Lower lobe of right lung (tissue), 2 donors: Measurements from ENCODE around the gene ADAMTS17. TPM values are rescaled to one million over a fixed set of nuclear protein-coding genes. Genes with fewer than 3 reads are reported as not detected.
A peak's percentile ranks its signal among the peaks of the same experiment; 100 is the strongest.
"Not testable (repeated sequence)": the region's sequence is repeated elsewhere in the genome, so short reads cannot be mapped to it uniquely, and the experiment has no call there.

ENCODE experiments used
- ATAC-seq, 2 donors: fragments of 200-7000 bp; cut with Tn5 transposase; one replicate each; pipeline ENCODE4 v1.9.1; 2020 to 2022; ENCODE audit warnings: mild to moderate bottlenecking in 2 of 2, moderate library complexity in 2 of 2
- DNase-seq: peaks from one replicate; pipeline ENCODE4 v3.0.0-alpha.2; 2020
- H3K27ac ChIP-seq: fragments of 200-600 bp; one replicate; pipeline ENCODE4 v1.8.0; 2022
- H3K27me3 ChIP-seq: fragments of 200-600 bp; one replicate; pipeline ENCODE4 v1.8.0; 2022; ENCODE audit warnings: low read depth
- H3K36me3 ChIP-seq: fragments of 200-600 bp; one replicate; pipeline ENCODE4 v1.8.0; 2022; ENCODE audit warnings: mild to moderate bottlenecking
- H3K4me1 ChIP-seq: fragments of 200-600 bp; one replicate; pipeline ENCODE4 v1.8.0; 2022
- H3K4me3 ChIP-seq: fragments of 200-600 bp; one replicate; pipeline ENCODE4 v1.8.0; 2022; ENCODE audit warnings: mild to moderate bottlenecking
- H3K9me3 ChIP-seq: fragments of 200-600 bp; one replicate; pipeline ENCODE4 v1.8.0; 2022
- intact Hi-C: fragments of 100-400 bp; cut with DNase I; formaldehyde crosslinking; loops from one replicate; pipeline ENCODE4 v1.11.0; 2022
- total RNA-seq: library from RNA; stranded (reverse); fragmentation: NEBNext Ultra II Directional; extraction: Animal tissue kit (Norgen Biotek cat#: 25700); gene quantifications from one replicate; pipeline ENCODE4 v1.2.1, GENCODE V29; 2021
- TF ChIP-seq, protein P1 (sequence below): fragments of 200-600 bp; IDR thresholded peaks from one replicate; pipeline ENCODE4 v1.8.0; 2022; ENCODE audit warnings: antibody characterized with exemption, mild to moderate bottlenecking
- donor health status: DM: no; HTN: yes; CAD: no; lungs with severe emphysema.

Gene ADAMTS17
- total RNA-seq, 1 donor from 2014 or later: 3.0 TPM

GRCh38 chr15:100343251-100343650, 1.5 kb upstream of the ADAMTS17 start:
- Histone ChIP-seq H3K27me3 (peaks cover 13% of the 10 kb centered on the region), H3K4me1 (peaks cover 7% of the 10 kb centered on the region), H3K9me3 (no peaks in the 10 kb centered on the region), H3K36me3 (no peaks in the 10 kb centered on the region), H3K27ac (no peak overlapping the region), H3K4me3 (no peak overlapping the region)
- DNase-seq: no peak
- intact Hi-C loops: no loop called here
- TF ChIP-seq, protein P1, sequence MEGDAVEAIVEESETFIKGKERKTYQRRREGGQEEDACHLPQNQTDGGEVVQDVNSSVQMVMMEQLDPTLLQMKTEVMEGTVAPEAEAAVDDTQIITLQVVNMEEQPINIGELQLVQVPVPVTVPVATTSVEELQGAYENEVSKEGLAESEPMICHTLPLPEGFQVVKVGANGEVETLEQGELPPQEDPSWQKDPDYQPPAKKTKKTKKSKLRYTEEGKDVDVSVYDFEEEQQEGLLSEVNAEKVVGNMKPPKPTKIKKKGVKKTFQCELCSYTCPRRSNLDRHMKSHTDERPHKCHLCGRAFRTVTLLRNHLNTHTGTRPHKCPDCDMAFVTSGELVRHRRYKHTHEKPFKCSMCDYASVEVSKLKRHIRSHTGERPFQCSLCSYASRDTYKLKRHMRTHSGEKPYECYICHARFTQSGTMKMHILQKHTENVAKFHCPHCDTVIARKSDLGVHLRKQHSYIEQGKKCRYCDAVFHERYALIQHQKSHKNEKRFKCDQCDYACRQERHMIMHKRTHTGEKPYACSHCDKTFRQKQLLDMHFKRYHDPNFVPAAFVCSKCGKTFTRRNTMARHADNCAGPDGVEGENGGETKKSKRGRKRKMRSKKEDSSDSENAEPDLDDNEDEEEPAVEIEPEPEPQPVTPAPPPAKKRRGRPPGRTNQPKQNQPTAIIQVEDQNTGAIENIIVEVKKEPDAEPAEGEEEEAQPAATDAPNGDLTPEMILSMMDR: no peak
- no peak for ATAC-seq

DNA sequence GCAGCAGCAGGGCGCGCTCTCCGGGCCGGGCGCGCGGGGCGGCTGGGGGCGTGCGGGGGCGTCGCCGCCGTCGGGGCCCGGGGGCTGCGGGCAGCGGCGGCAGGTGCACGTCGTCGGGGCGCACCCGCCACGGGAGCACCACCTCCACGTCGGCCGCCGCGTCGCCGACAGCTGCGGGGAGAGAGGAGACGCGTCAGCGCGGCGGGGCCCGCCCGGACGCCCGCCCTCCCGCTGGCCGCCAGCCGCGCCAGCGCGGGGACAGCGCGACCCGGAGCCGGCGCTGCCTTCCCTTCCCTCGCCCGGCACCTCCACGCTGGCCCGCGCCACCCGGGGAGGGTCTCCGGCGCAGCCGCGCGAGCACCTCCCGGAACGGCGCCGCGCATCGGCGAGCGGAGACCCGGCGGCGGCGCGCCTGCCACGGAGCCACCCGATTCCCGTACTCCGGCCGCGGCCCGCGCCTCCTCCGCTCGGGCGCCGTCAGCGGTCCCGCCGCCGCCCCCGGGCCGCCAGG, 481 bp downstream of the ADAMTS17 start:
- no peaks in the 10 kb centered on the region for H3K36me3 ChIP-seq
- peaks cover 13% of the 10 kb centered on the region for H3K27me3 ChIP-seq
- H3K4me3 ChIP-seq: peak overlapping the region; percentile 77
- intact Hi-C loops: no loop called here
- no peak for DNase-seq
- ATAC-seq: peak; percentile 10 to 31
- H3K4me1 ChIP-seq: peaks cover 7% of the 10 kb centered on the region
- H3K9me3 ChIP-seq: no peaks in the 10 kb centered on the region
- H3K27ac ChIP-seq: peak overlapping the region; percentile 60
- TF ChIP-seq, protein P1: no peak

- Histone ChIP-seq H3K4me1 (peaks cover 7% of the 10 kb centered on the region), H3K27me3 (peaks cover 13% of the 10 kb centered on the region), H3K36me3 (no peaks in the 10 kb centered on the region), H3K4me3 (peak overlapping the region; percentile 45), H3K9me3 (no peaks in the 10 kb centered on the region), H3K27ac (no peak overlapping the region)
- TF ChIP-seq, protein P1: no peak
- intact Hi-C loops: no loop called here
- DNase-seq: no peak
- ATAC-seq: no peak
These were observed 995 bp downstream of the ADAMTS17 start for GRCh38 chr15:100340721-100341238.

DNA sequence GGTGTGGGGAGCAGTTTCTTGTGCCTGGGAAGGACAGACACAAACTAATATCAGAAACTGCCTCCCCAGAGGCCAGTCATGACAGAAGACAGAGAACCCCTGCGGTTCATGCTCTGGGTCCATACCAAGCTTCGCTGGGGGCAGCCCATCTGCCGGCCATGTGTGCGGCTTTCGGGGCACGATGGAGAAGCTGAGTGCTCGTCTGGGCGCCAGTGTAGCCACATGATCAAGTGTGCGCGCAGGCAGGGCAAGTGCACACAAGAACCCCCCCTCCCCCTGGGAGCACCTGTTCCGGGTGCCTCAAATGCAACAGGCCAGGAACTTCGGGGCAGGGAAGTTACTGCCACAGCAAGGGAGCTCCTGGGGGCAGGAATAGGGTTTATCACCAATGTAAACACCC, 1.8 kb downstream of the ADAMTS17 start:
- intact Hi-C loops: no loop called here
- Histone ChIP-seq H3K9me3 (no peaks in the 10 kb centered on the region), H3K36me3 (no peaks in the 10 kb centered on the region), H3K4me3 (no peak overlapping the region), H3K27me3 (peaks cover 14% of the 10 kb centered on the region), H3K4me1 (peaks cover 7% of the 10 kb centered on the region), H3K27ac (no peak overlapping the region)
- no peak for DNase-seq
- ATAC-seq: no peak
- TF ChIP-seq, protein P1: no peak

DNA sequence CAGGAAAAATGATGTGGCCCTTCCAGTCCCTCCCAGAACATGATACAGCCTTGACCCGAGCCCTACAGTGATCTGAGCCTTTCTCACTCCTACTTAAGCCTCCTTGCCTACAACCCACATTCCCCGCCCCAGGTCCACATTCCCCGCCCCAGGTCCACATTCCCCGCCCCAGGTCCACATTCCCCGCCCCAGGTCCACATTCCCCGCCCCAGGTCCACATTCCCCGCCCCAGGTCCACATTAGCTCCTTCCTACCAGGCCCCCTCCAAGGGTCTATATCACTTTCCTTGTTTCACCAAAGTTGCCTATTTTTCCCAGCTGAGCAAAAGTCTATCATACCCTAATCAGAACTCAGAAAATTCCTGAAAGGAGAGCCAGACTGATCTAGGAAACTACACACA, 2.3 kb downstream of the ADAMTS17 start:
- H3K27ac ChIP-seq, H3K4me1 ChIP-seq, H3K9me3 ChIP-seq, H3K4me3 ChIP-seq, intact Hi-C loops, ATAC-seq, DNase-seq, H3K36me3 ChIP-seq: not testable (repeated sequence)
- H3K27me3 ChIP-seq: peaks cover 19% of the 10 kb centered on the region

DNA sequence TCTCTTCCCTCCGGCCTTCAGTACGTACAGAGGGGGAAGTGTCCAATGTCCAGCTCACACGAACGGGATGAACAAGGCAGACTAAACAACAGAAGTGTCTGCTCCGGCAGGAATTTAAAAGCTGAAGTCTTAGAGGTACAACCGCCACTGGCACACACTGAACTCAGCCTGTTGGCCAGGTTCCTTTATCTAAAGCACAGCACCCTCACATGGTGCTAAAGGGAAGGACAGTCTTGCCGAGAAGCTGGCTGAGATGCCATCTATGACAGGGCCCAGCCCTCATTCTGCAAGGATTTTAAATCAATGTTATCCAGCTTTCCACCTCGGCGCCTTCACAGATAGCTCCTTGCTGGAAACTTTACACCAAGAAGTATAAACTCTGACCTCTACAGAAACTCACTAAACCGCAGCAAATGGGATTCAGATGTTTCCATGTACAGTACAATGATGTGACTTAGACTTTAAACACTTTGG, 2.8 kb downstream of the ADAMTS17 start:
- DNase-seq: no peak
- TF ChIP-seq, protein P1: peak; percentile 64
- H3K4me1 ChIP-seq: peaks cover 7% of the 10 kb centered on the region
- no peaks in the 10 kb centered on the region for H3K9me3 ChIP-seq
- no peak overlapping the region for H3K4me3 ChIP-seq
- no peaks in the 10 kb centered on the region for H3K36me3 ChIP-seq
- intact Hi-C loops: no loop called here
- ATAC-seq: peak; percentile 41 to 48
- no peak overlapping the region for H3K27ac ChIP-seq
- peaks cover 19% of the 10 kb centered on the region for H3K27me3 ChIP-seq
